Small intestine (tissue), 7 donors: ENCODE data around the gene BSG. TPM values are rescaled to one million over a fixed set of nuclear protein-coding genes. Genes with fewer than 3 reads are reported as not detected.
"Not testable (repeated sequence)": the region's sequence is repeated elsewhere in the genome, so short reads cannot be mapped to it uniquely, and the experiment has no call there.

ENCODE experiments used
- DNase-seq, 2 donors: peaks; one replicate each; pipeline versions ENCODE4 v3.0.0 to v3.0.0-alpha.2; 2013
- FAIRE-seq: peaks from 2 replicates; lab custom pipeline; 2012; peaks lifted over from hg19 to GRCh38; lab: Jason Lieb, UNC
- H3K27ac ChIP-seq, 3 donors: one replicate each; pipeline ENCODE4 v1.5.1; 2013; ENCODE audit warnings: low read length in 2 of 3, mild to moderate bottlenecking in 2 of 3, control low read depth in 1 of 3, inconsistent platforms in 1 of 3, low read depth in 1 of 3, moderate library complexity in 1 of 3
- H3K27me3 ChIP-seq, 3 donors: one replicate each; pipeline ENCODE4 v1.6.1; 2013; ENCODE audit warnings: low read length in 3 of 3, inconsistent platforms in 1 of 3; ENCODE audit not compliant: control insufficient read depth in 3 of 3, insufficient read depth in 3 of 3
- H3K36me3 ChIP-seq, 3 donors: one replicate each; pipeline ENCODE4 v1.6.1; 2013; ENCODE audit warnings: low read length in 3 of 3, inconsistent platforms in 1 of 3, low read depth in 1 of 3, mild to moderate bottlenecking in 1 of 3, moderate library complexity in 1 of 3; ENCODE audit not compliant: control insufficient read depth in 3 of 3, insufficient read depth in 2 of 3
- H3K4me1 ChIP-seq, 3 donors: one replicate each; pipeline ENCODE4 v1.6.1; 2013; ENCODE audit warnings: low read length in 2 of 3, inconsistent platforms in 1 of 3, low read depth in 1 of 3, mild to moderate bottlenecking in 1 of 3, moderate library complexity in 1 of 3; ENCODE audit not compliant: control insufficient read depth in 3 of 3, insufficient read depth in 2 of 3
- H3K4me3 ChIP-seq, 3 donors: one replicate each; pipeline ENCODE4 v1.5.1; 2013; ENCODE audit warnings: low read length in 3 of 3, control low read depth in 1 of 3, inconsistent platforms in 1 of 3, low read depth in 1 of 3, mild to moderate bottlenecking in 1 of 3, moderate library complexity in 1 of 3
- H3K9me3 ChIP-seq, 2 donors: one replicate each; pipeline ENCODE4 v1.6.1; 2013; ENCODE audit warnings: low read depth in 1 of 2, low read length in 1 of 2; ENCODE audit not compliant: control insufficient read depth in 2 of 2, insufficient read depth in 1 of 2
- WGBS, 3 donors: extraction: QIAGEN DNeasy Blood & Tissue Kit; methylation state at CpG; one replicate each; pipeline ENCODE4 v1.1.7; 2013; 5-methylcytosine and 5-hydroxymethylcytosine counted together
- polyA plus RNA-seq, 4 donors: library from polyadenylated mRNA; stranded (reverse) in 3 of 4; unstranded in 1 of 4; fragments of 200-250 nt in 3 of 4; fragments of 120-200 nt in 1 of 4; gene quantifications; one replicate each; pipeline versions ENCODE4 v1.2.1 to v1.2.3, GENCODE V29; 2013
- donor health status: healthy with polysubstance abuse.
- donor health status: control.
- donor health status: control.
- donor health status: Bipolar disorder and iron deficiency.
- donor health status: healthy.

The BSG gene
- polyA plus RNA-seq, 4 donors = 208 to 454 (median 374) TPM

GRCh38 chr19:597406-598315 lies 25.3 kb downstream of the BSG start:
- 59 to 73% (median 70%) methylated on average over 18 of the region's 18 CpGs for WGBS, 3 donors
- H3K4me1 ChIP-seq = no peaks in the 10 kb centered on the region
- peaks cover 0 to 5% of the 10 kb centered on the region in 2 donors for H3K9me3 ChIP-seq
- FAIRE-seq (no peak), DNase-seq (no peak)
- H3K4me3 ChIP-seq = no peak overlapping the region
- H3K27ac ChIP-seq = no peak overlapping the region
- peaks cover 0 to 29% (median 0%) of the 10 kb centered on the region in 3 donors for H3K27me3 ChIP-seq
- H3K36me3 ChIP-seq = no peaks in the 10 kb centered on the region

- H3K9me3 ChIP-seq = peaks cover 0 to 5% of the 10 kb centered on the region in 2 donors
- 81 to 88% (median 88%) methylated on average over 28 of the region's 28 CpGs for WGBS, 3 donors
- H3K36me3 ChIP-seq = no peaks in the 10 kb centered on the region
- no peak for DNase-seq
- no peak overlapping the region for H3K27ac ChIP-seq
- H3K27me3 ChIP-seq = peaks cover 0 to 4% (median 0%) of the 10 kb centered on the region in 3 donors
- no peak for FAIRE-seq
- no peaks in the 10 kb centered on the region for H3K4me1 ChIP-seq
- H3K4me3 ChIP-seq = no peak overlapping the region
These were observed 28.9 kb downstream of the BSG start for GRCh38 chr19:601310-601709.

- H3K9me3 ChIP-seq = peaks cover 0 to 5% of the 10 kb centered on the region in 2 donors
- no peak for DNase-seq
- 53 to 77% (median 59%) methylated on average over 23 to 25 of the region's 25 CpGs for WGBS, 3 donors
- H3K36me3 ChIP-seq = no peaks in the 10 kb centered on the region
- H3K27ac ChIP-seq = no peak overlapping the region
- no peaks in the 10 kb centered on the region for H3K4me1 ChIP-seq
- FAIRE-seq = no peak
- no peak overlapping the region for H3K4me3 ChIP-seq
- H3K27me3 ChIP-seq = no peaks in the 10 kb centered on the region
These were observed 29.4 kb downstream of the BSG start for GRCh38 chr19:601790-602189.

- DNase-seq (no peak), FAIRE-seq (no peak)
- WGBS, 3 donors = 67 to 81% (median 76%) methylated on average over 32 to 35 of the region's 35 CpGs
These were observed 30.2 kb downstream of the BSG start for GRCh38 chr19:602391-603301.

GRCh38 chr19:603302-603639 lies 30.9 kb downstream of the BSG start:
- not testable (repeated sequence) for H3K27ac ChIP-seq, H3K36me3 ChIP-seq, H3K9me3 ChIP-seq, H3K27me3 ChIP-seq, FAIRE-seq, DNase-seq, H3K4me3 ChIP-seq, H3K4me1 ChIP-seq
- 79 to 92% (median 86%) methylated on average over 13 of the region's 13 CpGs for WGBS, 3 donors

More at GRCh38 chr19:602391-603301, 30.2 kb downstream of the BSG start:
- H3K36me3 ChIP-seq = no peaks in the 10 kb centered on the region
- H3K27ac ChIP-seq = no peak overlapping the region
- H3K4me3 ChIP-seq = no peak overlapping the region
- no peaks in the 10 kb centered on the region for H3K4me1 ChIP-seq
- H3K27me3 ChIP-seq = no peaks in the 10 kb centered on the region
- H3K9me3 ChIP-seq = peaks cover 0 to 3% of the 10 kb centered on the region in 2 donors

GRCh38 chr19:603779-604178 lies 31.4 kb downstream of the BSG start:
- H3K4me3 ChIP-seq, H3K36me3 ChIP-seq, H3K4me1 ChIP-seq, FAIRE-seq, H3K9me3 ChIP-seq, H3K27ac ChIP-seq, H3K27me3 ChIP-seq, DNase-seq: not testable (repeated sequence)
- 83 to 90% (median 90%) methylated on average over 20 of the region's 20 CpGs for WGBS, 3 donors

- H3K4me1 ChIP-seq = no peaks in the 10 kb centered on the region
- no peak overlapping the region for H3K4me3 ChIP-seq
- FAIRE-seq (no peak), DNase-seq (no peak)
- no peak overlapping the region for H3K27ac ChIP-seq
- no peaks in the 10 kb centered on the region for H3K27me3 ChIP-seq
- WGBS, 3 donors = 47 to 79% (median 60%) methylated on average over 8 to 11 of the region's 11 CpGs
- H3K36me3 ChIP-seq = no peaks in the 10 kb centered on the region
- peaks cover 0 to 3% of the 10 kb centered on the region in 2 donors for H3K9me3 ChIP-seq
These were observed 32.0 kb downstream of the BSG start for GRCh38 chr19:604355-604754.
